IMR-90 (cell line): Measurements from ENCODE around the gene SIK3. TPM values are rescaled to one million over a fixed set of nuclear protein-coding genes. Genes with fewer than 3 reads are reported as not detected.

Experiments
- ATAC-seq: fragments of 200-7000 bp; cut with Tn5 transposase; 2 replicates; pipeline ENCODE4 v1.9.1; 2020; ENCODE audit warnings: low read depth, mild to moderate bottlenecking, moderate library complexity
- BruUV-seq: library from RNA; stranded (reverse); fragments of 400-500 nt; replicated peaks from 2 replicates; lab custom pipeline; 2021; lab: Mats Ljungman, UMichigan
- CTCF ChIA-PET: fragments of 300-600 bp; formaldehyde crosslinking; extraction: SDS; loops from one replicate; lab custom pipeline; 2021; ENCODE audit warnings: antibody characterized with exemption; lab: Yijun Ruan, JAX
- POLR2A ChIA-PET: fragments of 300-600 bp; sonication (Branson Sonifier 250); formaldehyde crosslinking; loops from one replicate; lab custom pipeline; 2022; ENCODE audit warnings: antibody characterized with exemption; ENCODE audit not compliant: unreplicated experiment; lab: Charles Lee
- DNase-seq: peaks from one replicate; pipeline ENCODE4 v3.0.0; 2013
- H2AFZ ChIP-seq: replicated peaks from 2 replicates; pipeline ENCODE3; 2013; ENCODE audit warnings: low read length, mild to moderate bottlenecking; ENCODE audit not compliant: poor library complexity
- H2AK5ac ChIP-seq: 2 replicates; pipeline ENCODE4 v1.6.1; 2013; ENCODE audit warnings: low read depth, low read length, inconsistent platforms
- H2AK9ac ChIP-seq: replicated peaks from 2 replicates; pipeline ENCODE3; 2013; ENCODE audit warnings: mild to moderate bottlenecking, low read depth, low read length, moderate library complexity; ENCODE audit not compliant: poor library complexity
- H2BK120ac ChIP-seq: 2 replicates; pipeline ENCODE4 v1.6.1; 2013; ENCODE audit warnings: low read depth, low read length, inconsistent platforms
- H2BK15ac ChIP-seq: 3 replicates; pipeline ENCODE4 v1.6.1; 2013; ENCODE audit warnings: low read depth, low read length, inconsistent platforms
- H2BK20ac ChIP-seq: 2 replicates; pipeline ENCODE4 v1.6.1; 2013; ENCODE audit warnings: low read depth, mild to moderate bottlenecking, inconsistent platforms, low read length, moderate library complexity
- H2BK5ac ChIP-seq: 2 replicates; pipeline ENCODE4 v1.6.1; 2013; ENCODE audit warnings: mild to moderate bottlenecking, low read depth, low read length, inconsistent platforms; ENCODE audit not compliant: poor library complexity, severe bottlenecking
- H3K14ac ChIP-seq: replicated peaks from 2 replicates; pipeline ENCODE4 v1.6.1; 2013; ENCODE audit warnings: low read depth, low read length, inconsistent platforms
- H3K18ac ChIP-seq: 2 replicates; pipeline ENCODE4 v1.6.1; 2013; ENCODE audit warnings: low read depth, low read length, control low read depth
- H3K23ac ChIP-seq: 2 replicates; pipeline ENCODE4 v1.6.1; 2013; ENCODE audit warnings: low read depth, low read length, inconsistent platforms
- H3K27ac ChIP-seq: 2 replicates; pipeline ENCODE4 v1.5.1; 2013; ENCODE audit warnings: mild to moderate bottlenecking, control low read depth, low read length; ENCODE audit not compliant: insufficient read depth
- H3K27me3 ChIP-seq: 2 replicates; pipeline ENCODE4 v1.6.1; 2013; ENCODE audit warnings: low read length; ENCODE audit not compliant: control insufficient read depth, insufficient read depth
- H3K36me3 ChIP-seq: 2 replicates; pipeline ENCODE4 v1.6.1; 2013; ENCODE audit warnings: low read length, mixed read lengths; ENCODE audit not compliant: control insufficient read depth, insufficient read depth
- H3K4ac ChIP-seq: 2 replicates; pipeline ENCODE4 v1.6.1; 2013; ENCODE audit warnings: low read depth, low read length, inconsistent platforms
- H3K4me1 ChIP-seq: 2 replicates; pipeline ENCODE4 v1.6.1; 2013; ENCODE audit warnings: low read length, mixed read lengths; ENCODE audit not compliant: control insufficient read depth, insufficient read depth
- H3K4me2 ChIP-seq: 2 replicates; pipeline ENCODE4 v1.6.1; 2013; ENCODE audit warnings: low read depth, mild to moderate bottlenecking, control low read depth, low read length, moderate library complexity
- H3K4me3 ChIP-seq: 2 replicates; pipeline ENCODE4 v1.5.1; 2013; ENCODE audit warnings: low read depth, mild to moderate bottlenecking, control low read depth, low read length, moderate library complexity; ENCODE audit not compliant: insufficient read depth
- H3K56ac ChIP-seq: 2 replicates; pipeline ENCODE4 v1.6.1; 2013; ENCODE audit warnings: low read length, inconsistent platforms; ENCODE audit not compliant: insufficient read depth; ENCODE audit errors: extremely low read depth
- H3K79me1 ChIP-seq, 2 experiments: 2 replicates each; pipeline ENCODE4 v1.6.1; 2013; ENCODE audit warnings: low read length in 2 of 2, inconsistent platforms in 1 of 2, low read depth in 1 of 2
- H3K9ac ChIP-seq: 2 replicates; pipeline ENCODE4 v1.6.1; 2013; ENCODE audit warnings: low read depth, low read length, control low read depth
- H3K9me1 ChIP-seq: 2 replicates; pipeline ENCODE4 v1.6.1; 2013; ENCODE audit warnings: low read length, inconsistent platforms; ENCODE audit not compliant: insufficient read depth
- H3K9me3 ChIP-seq: 2 replicates; pipeline ENCODE4 v1.6.1; 2013; ENCODE audit warnings: low read length; ENCODE audit not compliant: control insufficient read depth, insufficient read depth
- H4K20me1 ChIP-seq: 2 replicates; pipeline ENCODE4 v1.6.1; 2013; ENCODE audit warnings: low read length, inconsistent platforms; ENCODE audit not compliant: insufficient read depth
- H4K5ac ChIP-seq: 2 replicates; pipeline ENCODE4 v1.6.1; 2013; ENCODE audit warnings: mild to moderate bottlenecking, low read depth, low read length, control low read depth
- H4K8ac ChIP-seq, 2 experiments: 2 replicates each; pipeline ENCODE4 v1.6.1; 2013; ENCODE audit warnings: low read depth in 2 of 2, low read length in 2 of 2, control low read depth in 1 of 2, inconsistent platforms in 1 of 2
- H4K91ac ChIP-seq: 2 replicates; pipeline ENCODE4 v1.6.1; 2013; ENCODE audit warnings: low read depth, low read length, inconsistent platforms; ENCODE audit not compliant: insufficient read depth
- BHLHE40 ChIP-seq: fragments of 150-350 bp; IDR thresholded peaks from 2 replicates; pipeline ENCODE4 v1.6.1; 2016; ENCODE audit warnings: mild to moderate bottlenecking, low read depth, low read length
- FOS ChIP-seq: fragments of 150-350 bp; IDR thresholded peaks from 2 replicates; pipeline ENCODE4 v1.6.1; 2016; ENCODE audit warnings: low read depth, low read length
- MAFK ChIP-seq: IDR thresholded peaks from 2 replicates; pipeline ENCODE4 v1.6.1; 2012; ENCODE audit warnings: low read depth, low read length, improper control_type of control experiment
- MAZ ChIP-seq: IDR thresholded peaks from 2 replicates; pipeline ENCODE4 v1.6.1; 2012; ENCODE audit warnings: low read depth, mild to moderate bottlenecking, low read length, improper control_type of control experiment, moderate library complexity, borderline replicate concordance
- NFE2L2 ChIP-seq: fragments of 150-350 bp; IDR thresholded peaks from 2 replicates; pipeline ENCODE4 v1.6.1; 2016; ENCODE audit warnings: low read depth, mild to moderate bottlenecking, low read length
- RAD21 ChIP-seq: IDR thresholded peaks from 2 replicates; pipeline ENCODE4 v1.6.1; 2012; ENCODE audit warnings: low read length, improper control_type of control experiment
- SMC3 ChIP-seq: fragments of 150-350 bp; IDR thresholded peaks from 2 replicates; pipeline ENCODE4 v1.6.1; 2016; ENCODE audit warnings: low read depth, mild to moderate bottlenecking, antibody characterized with exemption, low read length, moderate library complexity
- WGBS, 2 experiments: methylation state at CpG; one replicate each; pipeline versions ENCODE4 v1.1.5 to v1.1.7; 2013; ENCODE audit warnings: missing lambda C conversion rate in 2 of 2; ENCODE audit not compliant: insufficient read length in 1 of 2; ENCODE audit errors: extremely low coverage in 2 of 2; 5-methylcytosine and 5-hydroxymethylcytosine counted together
- dilution Hi-C: fragments of 300-500 bp; cut with HindIII; formaldehyde crosslinking; loops from one replicate; pipeline ENCODE4 v1.14.3; 2018; ENCODE audit warnings: low sequenced_read_pairs; ENCODE audit not compliant: unreplicated experiment
- in situ Hi-C: fragments of 300-500 bp; cut with MboI; formaldehyde crosslinking; loops from 3 replicates; pipeline ENCODE4 v1.14.3; 2019; ENCODE audit warnings: low sequenced_read_pairs, inconsistent platforms, mixed read lengths
- intact Hi-C: fragments of 100-400 bp; cut with micrococcal nuclease; formaldehyde crosslinking; loops from 2 replicates; pipeline ENCODE4 v1.10.0; 2022
- polyA plus RNA-seq, 3 experiments: library from polyadenylated mRNA; depleted of rRNA; stranded (reverse); fragments of >200 nt; gene quantifications; 2 replicates each; pipeline ENCODE4 v1.2.3, GENCODE V29; 2012; ENCODE audit warnings: low replicate concordance in 1 of 3
- total RNA-seq: library from RNA; depleted of rRNA; stranded (reverse); fragments of >200 nt; gene quantifications from 2 replicates; pipeline ENCODE4 v1.2.3, GENCODE V29; 2012
- TF ChIP-seq, protein P1 (sequence below): conservative IDR thresholded peaks from 2 replicates; pipeline ENCODE4 v1.5.1; 2012; ENCODE audit warnings: mild to moderate bottlenecking, low read depth, low read length, improper control_type of control experiment

Gene SIK3
- total and polyA plus RNA-seq, 2 of the 4 experiments (the other 2 are of a cell fraction) = 8.2 to 9.1 TPM

DNA sequence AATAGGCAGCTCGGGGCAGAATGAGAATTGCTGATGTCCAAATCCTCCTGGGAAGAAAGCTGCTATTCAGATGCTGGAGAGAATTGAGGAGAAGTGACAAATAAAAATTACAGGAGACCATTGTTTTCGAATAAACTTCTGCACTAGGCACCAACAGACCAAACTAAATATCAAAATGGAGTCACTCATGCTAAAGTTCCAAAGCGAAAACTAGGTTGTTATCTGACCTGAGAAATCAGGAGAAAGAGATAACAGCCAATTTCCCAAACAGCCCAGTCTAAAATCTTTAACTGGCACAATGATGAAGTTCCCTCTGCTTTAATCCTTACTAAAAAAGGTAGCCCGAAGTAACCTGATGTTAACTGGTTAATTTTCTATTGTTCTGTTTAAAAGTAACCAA lies 148.0 kb downstream of the SIK3 start:
- BruUV-seq = no TSS peak
- dilution Hi-C loops (no loop called here), intact Hi-C loops (no loop called here), in situ Hi-C loops (no loop called here)
- ATAC-seq = no peak
- Histone ChIP-seq H2AK9ac (no peak overlapping the region), H3K36me3 (peaks cover 4% of the 10 kb centered on the region; the same call in 1 of the 2 replicates), H3K4me2 (no peak overlapping the region), H2AFZ (no peak overlapping the region), H2BK15ac (no peak overlapping the region), H3K56ac (no peak overlapping the region), H3K27ac (no peak overlapping the region), H3K79me1 (no peaks in the 10 kb centered on the region; a peak in 1 of 4 replicates), H3K18ac (no peak overlapping the region), H2BK20ac (no peak overlapping the region), H3K27me3 (no peaks in the 10 kb centered on the region), H3K4me3 (no peak overlapping the region), H2BK5ac (no peak overlapping the region), H4K20me1 (no peaks in the 10 kb centered on the region), H3K14ac (no peak overlapping the region), H3K9me3 (0 out of 2 replicates have a peak, but pooled peaks cover 1% of the 10 kb centered on the region), H4K8ac (no peak overlapping the region), H3K9ac (no peak overlapping the region), H3K4me1 (peaks cover 6% of the 10 kb centered on the region; the same call in 1 of the 2 replicates), H3K4ac (no peak overlapping the region), H2BK120ac (no peak overlapping the region), H2AK5ac (no peak overlapping the region), H3K23ac (no peak overlapping the region), H3K9me1 (no peaks in the 10 kb centered on the region), H4K91ac (no peak overlapping the region), H4K5ac (no peak overlapping the region)
- ChIA-PET POLR2A (no interaction called here), CTCF (no interaction called here)
- no peak for TF ChIP-seq FOS
- no peak for TF ChIP-seq RAD21
- TF ChIP-seq MAZ = no peak
- no peak for TF ChIP-seq SMC3
- no peak for TF ChIP-seq BHLHE40
- TF ChIP-seq, protein P1, sequence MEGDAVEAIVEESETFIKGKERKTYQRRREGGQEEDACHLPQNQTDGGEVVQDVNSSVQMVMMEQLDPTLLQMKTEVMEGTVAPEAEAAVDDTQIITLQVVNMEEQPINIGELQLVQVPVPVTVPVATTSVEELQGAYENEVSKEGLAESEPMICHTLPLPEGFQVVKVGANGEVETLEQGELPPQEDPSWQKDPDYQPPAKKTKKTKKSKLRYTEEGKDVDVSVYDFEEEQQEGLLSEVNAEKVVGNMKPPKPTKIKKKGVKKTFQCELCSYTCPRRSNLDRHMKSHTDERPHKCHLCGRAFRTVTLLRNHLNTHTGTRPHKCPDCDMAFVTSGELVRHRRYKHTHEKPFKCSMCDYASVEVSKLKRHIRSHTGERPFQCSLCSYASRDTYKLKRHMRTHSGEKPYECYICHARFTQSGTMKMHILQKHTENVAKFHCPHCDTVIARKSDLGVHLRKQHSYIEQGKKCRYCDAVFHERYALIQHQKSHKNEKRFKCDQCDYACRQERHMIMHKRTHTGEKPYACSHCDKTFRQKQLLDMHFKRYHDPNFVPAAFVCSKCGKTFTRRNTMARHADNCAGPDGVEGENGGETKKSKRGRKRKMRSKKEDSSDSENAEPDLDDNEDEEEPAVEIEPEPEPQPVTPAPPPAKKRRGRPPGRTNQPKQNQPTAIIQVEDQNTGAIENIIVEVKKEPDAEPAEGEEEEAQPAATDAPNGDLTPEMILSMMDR = no peak
- no peak for TF ChIP-seq NFE2L2
- no peak for TF ChIP-seq MAFK
- WGBS, 2 experiments = no CpG with 5 or more reads among the region's 4 CpGs
- DNase-seq = no peak
